Measurements from ENCODE around the gene CWH43.

The CWH43 gene

DNA sequence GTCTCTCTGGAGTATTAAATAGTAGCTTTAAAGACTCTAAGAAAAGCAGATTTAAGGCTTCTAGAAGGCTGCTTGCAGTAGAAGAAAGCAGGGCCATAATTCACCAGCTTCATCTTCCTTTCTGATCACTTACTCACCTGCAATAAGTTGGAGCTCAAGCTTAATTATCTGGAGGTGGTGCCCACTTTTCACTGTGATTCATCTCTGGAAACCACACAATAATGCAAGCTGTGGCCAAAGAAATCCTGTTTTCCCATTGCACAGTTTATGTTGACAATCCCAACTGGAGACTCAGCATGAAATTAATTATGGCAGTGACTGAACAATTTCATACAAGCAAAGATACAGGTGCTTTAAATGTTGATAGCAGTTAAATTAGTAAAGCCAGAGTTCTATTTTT lies 14.7 kb downstream of the CWH43 start:
- H3K27ac Mint-ChIP-seq, result no peak overlapping the region
- TF ChIP-seq, protein P1, sequence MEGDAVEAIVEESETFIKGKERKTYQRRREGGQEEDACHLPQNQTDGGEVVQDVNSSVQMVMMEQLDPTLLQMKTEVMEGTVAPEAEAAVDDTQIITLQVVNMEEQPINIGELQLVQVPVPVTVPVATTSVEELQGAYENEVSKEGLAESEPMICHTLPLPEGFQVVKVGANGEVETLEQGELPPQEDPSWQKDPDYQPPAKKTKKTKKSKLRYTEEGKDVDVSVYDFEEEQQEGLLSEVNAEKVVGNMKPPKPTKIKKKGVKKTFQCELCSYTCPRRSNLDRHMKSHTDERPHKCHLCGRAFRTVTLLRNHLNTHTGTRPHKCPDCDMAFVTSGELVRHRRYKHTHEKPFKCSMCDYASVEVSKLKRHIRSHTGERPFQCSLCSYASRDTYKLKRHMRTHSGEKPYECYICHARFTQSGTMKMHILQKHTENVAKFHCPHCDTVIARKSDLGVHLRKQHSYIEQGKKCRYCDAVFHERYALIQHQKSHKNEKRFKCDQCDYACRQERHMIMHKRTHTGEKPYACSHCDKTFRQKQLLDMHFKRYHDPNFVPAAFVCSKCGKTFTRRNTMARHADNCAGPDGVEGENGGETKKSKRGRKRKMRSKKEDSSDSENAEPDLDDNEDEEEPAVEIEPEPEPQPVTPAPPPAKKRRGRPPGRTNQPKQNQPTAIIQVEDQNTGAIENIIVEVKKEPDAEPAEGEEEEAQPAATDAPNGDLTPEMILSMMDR (IDR thresholded peaks at IDR 0.05; ENCODE audit: unreplicated experiment in 3 of 3), result no peak
- H3K36me3 Mint-ChIP-seq (ENCODE audit: low read depth), result no peaks in the 10 kb centered on the region
- no peaks in the 10 kb centered on the region for H3K4me1 Mint-ChIP-seq
- H3K4me3 Mint-ChIP-seq, result no peak overlapping the region
- H3K9me3 Mint-ChIP-seq, result no peaks in the 10 kb centered on the region
- H3K27me3 Mint-ChIP-seq (ENCODE audit: low read depth), result no peaks in the 10 kb centered on the region

DNA sequence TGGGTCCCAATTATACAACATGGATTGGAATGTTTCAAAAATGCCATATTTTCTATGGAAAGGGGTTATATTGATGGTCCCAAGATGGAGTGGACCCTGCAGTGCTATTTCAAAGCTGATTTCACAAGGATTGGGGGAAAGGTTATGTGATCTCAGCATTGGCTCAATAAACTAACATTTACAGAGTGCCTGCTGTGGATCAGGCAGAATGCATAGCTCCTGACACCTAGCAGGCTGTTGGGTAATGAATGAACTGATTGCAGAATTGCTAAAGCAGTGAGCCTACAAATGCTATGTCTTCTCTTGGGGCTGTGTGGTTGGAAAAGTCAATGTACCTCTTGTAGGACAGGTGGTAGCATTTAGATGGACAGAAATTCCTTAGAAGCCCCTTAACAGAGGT lies 16.9 kb downstream of the CWH43 start:
- Mint-ChIP-seq H3K27me3 (ENCODE audit: low read depth) (no peaks in the 10 kb centered on the region), H3K36me3 (ENCODE audit: low read depth) (no peaks in the 10 kb centered on the region), H3K9me3 (peaks cover under 1% of the 10 kb centered on the region), H3K27ac (no peak overlapping the region), H3K4me1 (no peaks in the 10 kb centered on the region), H3K4me3 (no peak overlapping the region)
- TF ChIP-seq, protein P1 (IDR thresholded peaks at IDR 0.05; ENCODE audit: unreplicated experiment in 3 of 3), result no peak

DNA sequence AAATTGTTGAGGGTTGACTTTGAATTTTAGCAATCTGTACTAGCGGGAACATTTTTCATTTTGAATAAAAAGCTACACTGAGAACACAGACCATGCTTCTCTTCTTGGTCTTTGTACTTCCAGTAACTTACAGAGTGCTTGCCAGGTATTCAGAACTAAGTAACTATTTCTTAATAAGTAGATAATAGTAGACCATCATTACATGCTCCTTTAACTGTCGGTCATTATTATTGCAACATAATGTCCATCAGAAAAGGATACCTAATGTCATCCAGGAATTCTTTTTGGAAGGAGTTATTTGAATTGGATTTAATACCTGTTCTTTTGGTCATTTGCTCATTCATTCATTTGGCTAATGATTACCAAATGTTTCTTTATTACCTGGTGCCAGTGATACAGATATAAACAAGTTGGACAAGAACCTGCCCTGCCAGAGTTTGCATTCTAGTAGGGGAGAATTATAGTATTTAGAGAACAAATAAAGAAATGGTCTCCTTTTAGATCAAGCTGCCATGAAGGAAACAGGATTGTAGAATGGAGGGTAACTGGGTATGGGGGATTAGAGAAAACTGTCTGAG lies 32.7 kb downstream of the CWH43 start:
- Mint-ChIP-seq H3K36me3 (ENCODE audit: low read depth) (no peaks in the 10 kb centered on the region), H3K27ac (no peak overlapping the region), H3K4me3 (no peak overlapping the region), H3K4me1 (no peaks in the 10 kb centered on the region), H3K9me3 (peaks cover 37% of the 10 kb centered on the region), H3K27me3 (ENCODE audit: low read depth) (no peaks in the 10 kb centered on the region)
- TF ChIP-seq, protein P1 (IDR thresholded peaks at IDR 0.05; ENCODE audit: unreplicated experiment in 3 of 3), result no peak

DNA sequence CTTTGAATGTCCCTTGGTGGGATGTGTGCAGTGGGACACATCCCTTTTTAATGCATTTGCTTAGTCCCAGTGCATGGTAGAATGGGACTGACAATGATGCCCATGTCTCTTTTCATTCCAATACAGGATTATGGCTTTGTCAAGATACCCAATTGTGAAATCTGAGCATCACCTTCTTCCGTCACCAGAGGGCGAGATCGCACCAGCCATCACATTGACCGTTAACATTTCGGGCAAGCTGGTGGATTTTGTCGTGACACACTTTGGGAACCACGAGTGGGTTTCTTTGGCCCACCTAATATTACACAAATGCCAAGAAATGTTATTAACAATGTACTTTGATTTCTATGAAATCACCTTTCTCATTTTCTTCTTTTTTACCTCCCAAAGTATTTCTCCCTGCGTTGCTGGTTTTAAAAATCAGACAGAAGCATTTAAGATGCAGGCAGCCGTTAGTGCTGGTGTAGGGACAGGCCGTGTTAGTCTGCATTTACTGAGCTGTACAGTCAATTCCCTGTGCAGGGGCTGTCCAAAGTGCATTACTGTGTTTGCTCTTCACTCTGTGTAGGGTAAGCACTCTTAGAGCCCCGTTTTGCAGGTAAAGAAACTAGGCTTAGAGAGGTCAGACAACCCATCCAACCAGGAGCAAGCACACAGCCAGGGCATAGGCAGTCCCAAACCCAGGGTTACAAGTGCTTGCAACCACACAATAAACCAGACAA lies 46.5 kb downstream of the CWH43 start:
- TF ChIP-seq, protein P1 (IDR thresholded peaks at IDR 0.05; ENCODE audit: unreplicated experiment in 3 of 3), result peak in 2 of 3 experiments; percentile 19 to 22
- Mint-ChIP-seq H3K36me3 (ENCODE audit: low read depth) (no peaks in the 10 kb centered on the region), H3K27ac (no peak overlapping the region), H3K9me3 (peaks cover 21% of the 10 kb centered on the region), H3K27me3 (ENCODE audit: low read depth) (no peaks in the 10 kb centered on the region), H3K4me1 (no peaks in the 10 kb centered on the region), H3K4me3 (no peak overlapping the region)

DNA sequence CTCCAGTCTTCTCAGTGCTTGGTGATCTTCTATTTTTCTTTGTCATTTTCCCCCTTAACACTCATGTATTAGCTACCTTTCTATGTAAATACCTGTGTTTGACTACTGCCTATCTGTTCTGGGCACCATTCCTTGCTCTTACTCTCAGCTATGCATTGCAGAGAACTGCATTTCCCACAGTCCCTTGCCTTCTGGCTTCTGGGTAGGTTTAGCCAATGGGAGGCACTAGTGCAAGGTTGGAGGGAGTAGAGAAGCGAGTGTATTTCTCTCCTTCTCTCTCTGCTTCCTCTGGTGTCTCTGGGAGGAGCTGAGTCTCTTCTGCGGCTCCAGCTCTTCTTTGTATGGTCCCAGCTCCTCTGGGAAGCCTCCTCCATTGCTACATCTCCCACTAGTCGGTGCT lies 50.5 kb downstream of the CWH43 start:
- no peaks in the 10 kb centered on the region for H3K36me3 Mint-ChIP-seq (ENCODE audit: low read depth)

More for the DNA sequence above, 50.5 kb downstream of the CWH43 start:
- Mint-ChIP-seq H3K27ac (no peak overlapping the region), H3K4me1 (no peaks in the 10 kb centered on the region), H3K4me3 (no peak overlapping the region), H3K27me3 (ENCODE audit: low read depth) (no peaks in the 10 kb centered on the region), H3K9me3 (peaks cover 4% of the 10 kb centered on the region)
- TF ChIP-seq, protein P1 (IDR thresholded peaks at IDR 0.05; ENCODE audit: unreplicated experiment in 3 of 3), result no peak
